ENCODE results near the gene BRAF.

GRCh38 chr7:140673063-140673773, 251.5 kb downstream of the BRAF start:
- TF ChIP-seq EZH2 (IDR thresholded peaks at IDR 0.05; ENCODE audit: borderline replicate concordance, low read length): no peak
- TF ChIP-seq CTCF (IDR thresholded peaks at IDR 0.05; ENCODE audit: low read length): no peak; the same call in 1 of the 2 replicates

Measured in OCI-LY1 (cell line).